ENCODE measurements around the gene IL26.
"Not testable (repeated sequence)": the region's sequence is repeated elsewhere in the genome, so short reads cannot be mapped to it uniquely, and the experiment has no call there.

The IL26 gene

DNA sequence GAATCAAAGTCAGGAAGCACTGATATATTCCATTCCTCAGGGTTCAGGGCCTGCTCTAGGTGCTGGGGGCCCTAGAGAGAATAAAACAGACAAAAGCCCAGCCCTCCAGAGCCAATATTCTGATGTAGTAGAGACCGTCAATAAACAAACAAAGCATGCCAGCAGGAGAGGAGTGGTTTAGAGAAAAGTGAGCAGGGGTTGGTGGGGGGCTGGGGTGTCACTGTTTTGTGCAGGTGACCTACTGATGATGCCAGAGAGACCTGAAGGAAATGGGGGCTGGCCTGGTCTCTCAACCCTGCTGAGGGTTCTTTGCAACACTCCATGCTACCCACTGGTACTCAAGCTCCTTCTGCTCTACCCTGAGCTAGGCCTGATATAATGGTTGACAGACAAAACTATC is 26.5 kb downstream of the IL26 start:
- DNase-seq, result no peak

DNA sequence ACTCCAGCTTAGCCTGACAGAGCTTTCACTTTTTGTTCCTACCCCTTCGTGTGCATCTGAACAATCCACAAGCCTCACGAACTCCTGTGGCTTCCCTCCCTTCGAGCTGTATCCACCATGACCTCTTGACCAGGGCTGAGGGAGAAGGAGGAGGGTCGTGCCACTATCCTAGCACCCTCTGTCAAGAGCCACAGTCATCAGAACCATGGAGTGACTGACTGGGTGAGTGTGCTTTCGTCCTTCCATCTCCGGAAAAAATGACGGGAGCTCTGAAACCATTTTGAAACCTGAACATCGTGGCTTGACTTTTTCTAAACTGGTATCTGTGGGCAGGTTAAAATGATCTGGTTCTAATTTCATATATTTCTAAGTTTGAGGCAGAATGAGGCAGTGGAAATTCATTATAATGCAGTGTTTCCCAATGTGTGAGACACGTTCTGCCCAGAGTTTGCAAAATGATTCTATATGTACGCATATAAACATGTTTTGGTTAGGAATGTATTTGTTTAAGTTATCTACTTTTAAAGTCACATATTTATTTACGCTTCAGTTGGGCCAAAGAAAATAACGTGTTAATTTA is 27.0 kb downstream of the IL26 start:
- DNase-seq, result no peak

DNA sequence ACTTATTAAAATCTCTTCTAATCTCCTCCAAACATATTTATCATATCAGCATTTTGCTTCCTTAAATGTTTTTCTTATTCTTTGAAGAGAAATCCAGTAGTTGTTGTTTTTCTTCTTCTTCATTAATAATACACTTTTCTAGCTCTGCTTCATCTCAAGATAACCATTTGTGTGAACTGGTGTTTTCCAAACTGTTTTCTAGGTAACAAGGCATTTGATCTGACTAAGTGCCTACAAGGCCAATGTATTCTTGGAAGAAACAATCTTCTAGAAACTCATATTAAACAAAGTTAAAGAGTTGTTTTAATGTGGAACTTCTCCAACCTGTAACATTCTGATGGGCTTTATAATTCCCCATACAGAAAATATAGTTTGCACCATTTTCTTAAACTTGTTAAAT is 35.3 kb downstream of the IL26 start:
- DNase-seq, result no peak

DNA sequence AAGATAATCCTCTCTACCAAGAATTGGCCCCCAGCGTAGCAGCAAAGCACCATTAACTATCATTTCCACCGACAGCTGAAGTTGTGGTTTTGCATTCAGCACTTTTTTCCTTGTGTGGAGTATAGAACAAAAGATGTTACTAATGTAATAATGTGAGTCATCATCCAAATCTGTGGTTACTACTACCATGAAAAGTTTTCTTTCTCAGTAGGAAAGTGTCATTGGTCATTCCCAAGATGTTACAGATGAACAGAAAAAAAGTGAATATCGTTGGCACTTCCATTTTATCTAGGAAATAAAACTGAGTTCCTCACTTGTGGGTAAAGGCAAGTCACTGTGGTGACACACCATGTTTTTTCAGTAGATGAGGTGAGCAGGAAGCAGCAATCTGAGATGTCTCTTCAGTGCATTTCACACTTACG is 35.8 kb downstream of the IL26 start:
- no peak for DNase-seq

DNA sequence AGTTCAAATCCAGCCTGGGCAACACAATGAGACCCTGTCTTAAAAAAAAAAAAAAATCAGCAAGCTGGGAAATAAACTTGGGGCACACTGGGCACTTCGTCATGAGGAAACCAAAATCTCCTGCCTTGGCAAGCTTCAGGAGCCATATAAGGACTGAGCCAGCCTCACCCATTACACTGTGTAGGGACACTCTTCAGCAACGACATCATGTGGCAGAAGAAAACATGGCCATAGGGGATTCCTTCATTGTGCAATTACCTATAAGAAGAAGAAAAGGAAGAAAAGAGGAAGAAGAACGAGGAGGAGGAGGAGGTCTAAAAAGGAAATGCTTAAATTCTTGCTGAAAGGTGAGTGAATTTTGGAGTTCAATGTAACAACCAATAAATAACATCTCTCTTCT is 40.0 kb downstream of the IL26 start:
- DNase-seq, result no peak

DNA sequence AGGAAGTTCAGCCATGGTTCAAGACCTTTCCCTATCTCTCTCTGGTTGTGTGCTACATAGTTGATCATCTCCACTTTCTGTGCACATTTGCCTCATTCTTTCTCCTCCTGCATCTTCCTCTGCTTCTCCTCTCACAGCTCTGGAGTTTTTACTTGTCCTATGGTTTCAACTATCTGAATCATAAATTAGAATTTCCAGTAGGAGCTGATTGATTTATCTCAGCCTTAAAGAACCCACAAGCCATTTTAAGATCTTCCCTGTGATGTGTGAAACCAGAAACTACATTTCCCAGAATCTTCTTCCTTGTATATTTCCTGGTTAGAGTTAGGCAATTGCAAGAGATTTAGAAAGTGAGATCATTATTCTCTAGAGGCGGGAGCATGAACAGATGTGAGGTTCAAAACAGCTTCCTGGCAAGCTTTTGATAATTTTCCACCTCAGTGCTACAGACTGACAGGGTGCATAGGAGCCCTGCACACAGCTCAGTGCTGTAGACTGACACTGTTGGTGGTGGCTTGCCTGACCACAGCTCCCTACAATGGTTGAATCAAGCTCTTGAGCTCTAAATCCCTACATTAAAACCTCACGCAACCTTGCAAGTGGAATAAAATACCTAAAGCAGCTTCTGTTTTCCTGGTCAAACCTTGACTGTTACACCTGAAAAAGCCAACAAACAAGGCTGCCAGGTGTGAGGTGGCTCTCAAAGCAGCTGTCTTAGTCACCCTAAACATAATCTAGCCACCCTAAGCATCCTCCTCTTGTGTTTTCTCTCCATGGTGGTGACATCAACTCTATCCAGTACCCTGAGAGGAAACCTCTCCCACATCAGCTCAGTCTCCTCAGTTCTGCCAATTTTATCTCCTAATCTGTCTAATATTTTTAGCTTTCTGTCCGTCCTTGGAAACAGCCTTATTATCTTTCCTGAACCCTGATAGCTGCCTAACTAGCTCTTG is 44.5 kb downstream of the IL26 start:
- DNase-seq, result no peak

DNA sequence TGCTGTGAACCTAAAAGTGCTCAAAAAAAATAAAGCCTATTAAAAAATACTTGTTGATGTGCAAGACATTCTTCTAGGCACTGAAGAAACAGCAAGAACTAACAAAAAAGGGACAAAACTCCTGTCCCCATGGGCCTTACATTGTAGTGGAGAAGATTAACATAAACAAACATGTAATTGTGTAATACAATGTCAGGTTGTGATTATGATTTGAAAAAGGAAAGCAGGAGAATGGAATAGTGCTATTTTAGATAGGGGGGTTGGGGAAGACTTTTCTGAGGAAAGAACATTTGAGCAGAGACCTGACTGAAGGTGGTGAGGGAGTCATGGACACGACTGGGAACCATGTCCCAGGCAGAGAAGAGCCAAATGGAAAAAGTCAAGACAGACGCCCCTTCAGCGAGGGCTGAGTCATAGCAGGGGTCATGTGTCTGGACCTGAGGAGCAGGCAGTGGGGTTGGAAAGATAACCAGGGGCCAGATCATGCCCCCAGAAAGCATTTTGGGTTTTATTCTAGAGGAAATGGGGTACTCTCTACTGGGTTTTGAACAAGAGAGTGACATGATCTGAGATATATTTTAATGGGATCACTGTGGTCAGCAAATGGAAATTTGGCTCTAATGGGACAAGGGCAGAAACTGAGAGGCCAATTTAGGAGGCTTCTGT is 46.7 kb downstream of the IL26 start:
- DNase-seq, result no peak

DNA sequence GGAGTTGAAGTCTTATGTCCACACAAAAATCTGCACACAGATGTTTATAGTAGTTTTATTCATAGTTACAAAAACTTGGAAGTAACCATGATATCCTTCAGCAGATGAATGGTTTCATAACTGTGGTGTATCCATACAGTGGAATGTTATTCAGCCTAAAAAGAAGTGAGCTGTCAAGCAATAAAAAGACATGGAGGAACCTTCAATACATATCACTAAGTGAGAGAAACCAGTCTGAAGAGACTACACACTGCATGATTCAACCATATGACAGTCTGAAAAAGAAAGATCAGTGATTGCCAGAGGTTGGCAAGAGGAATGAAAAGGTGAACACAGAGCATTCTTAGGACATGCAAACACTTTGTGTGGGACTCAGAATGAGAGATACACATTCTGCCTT is 47.4 kb downstream of the IL26 start:
- DNase-seq, result no peak

DNA sequence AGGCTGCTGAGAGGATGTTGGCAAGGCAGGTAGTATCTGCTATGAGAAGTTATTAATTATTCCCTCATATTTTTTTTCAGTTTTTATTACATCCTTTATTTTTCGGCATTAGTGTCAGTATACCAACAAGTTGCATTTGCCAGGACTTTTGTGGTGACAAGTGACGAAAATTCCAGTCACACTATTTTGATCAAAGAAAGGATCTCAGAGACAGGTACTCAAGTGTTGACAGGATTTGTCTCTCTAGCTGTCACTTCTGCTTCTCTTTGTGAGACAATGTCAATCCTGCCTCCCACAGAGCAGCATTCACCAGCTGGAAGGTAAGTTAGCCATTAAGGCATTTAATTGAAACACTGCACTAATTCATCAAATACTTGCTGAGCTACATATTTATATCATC is 48.0 kb downstream of the IL26 start:
- DNase-seq, result no peak

DNA sequence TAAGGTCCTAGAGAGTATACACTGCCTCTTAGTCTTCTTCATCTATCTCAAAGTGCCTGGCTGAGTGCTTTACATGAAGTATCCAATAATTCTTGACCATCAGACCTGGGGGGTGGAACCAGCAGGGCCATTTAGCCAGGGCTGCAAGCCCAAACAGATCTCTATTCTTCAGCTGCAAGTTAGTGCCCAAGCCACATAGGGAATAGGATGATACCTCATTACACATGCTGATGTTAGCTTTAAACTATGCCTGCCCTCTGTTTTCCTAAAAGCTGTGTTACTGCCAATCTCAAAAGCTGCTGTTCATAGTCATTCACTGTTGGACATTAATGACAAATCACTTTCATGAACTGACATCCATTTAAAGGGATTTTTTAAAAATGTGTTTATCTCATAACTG is 49.4 kb downstream of the IL26 start:
- no peak for DNase-seq

DNA sequence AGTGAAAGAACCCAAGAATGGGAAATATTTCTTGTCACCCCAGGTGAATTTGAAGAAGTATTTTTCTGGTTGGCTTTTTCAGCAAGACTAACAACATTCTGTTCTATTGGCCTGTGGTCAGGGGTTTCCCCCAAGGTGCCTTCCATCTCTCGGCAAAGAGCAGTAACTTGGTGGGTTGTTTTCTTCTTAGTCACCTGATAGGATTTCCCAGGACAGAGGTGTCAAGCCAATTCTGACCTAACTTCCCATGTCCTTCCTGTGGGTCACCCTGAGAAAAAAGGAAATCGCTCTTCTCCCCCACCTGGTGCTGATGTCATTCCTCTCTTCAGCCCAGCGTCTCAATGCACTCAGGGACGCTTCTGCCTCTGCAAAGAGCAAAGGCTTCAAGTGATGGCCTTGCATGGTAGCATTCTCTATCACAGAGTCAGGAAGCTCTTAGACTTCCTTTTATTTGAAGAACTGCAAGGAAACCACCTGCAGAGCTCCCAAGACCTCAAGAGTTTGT is 50.0 kb downstream of the IL26 start:
- DNase-seq, result no peak

DNA sequence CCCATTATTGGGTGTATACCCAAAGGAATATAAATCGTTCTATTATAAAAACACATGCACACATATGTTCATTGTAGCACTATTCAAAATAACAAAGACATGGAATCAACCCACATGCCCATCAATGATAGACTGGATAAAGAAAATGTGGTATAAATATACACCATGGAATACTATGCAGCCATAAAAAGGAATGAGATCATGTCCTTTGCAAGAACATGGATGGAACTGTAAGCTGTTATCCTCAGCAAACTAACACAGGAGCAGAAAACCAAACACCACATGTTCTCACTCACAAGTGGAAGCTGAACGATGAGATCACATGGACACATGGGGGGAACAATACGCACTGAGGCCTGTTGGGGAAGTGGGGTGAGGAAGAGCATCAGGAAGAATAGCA is 50.8 kb downstream of the IL26 start:
- not testable (repeated sequence) for DNase-seq

DNA sequence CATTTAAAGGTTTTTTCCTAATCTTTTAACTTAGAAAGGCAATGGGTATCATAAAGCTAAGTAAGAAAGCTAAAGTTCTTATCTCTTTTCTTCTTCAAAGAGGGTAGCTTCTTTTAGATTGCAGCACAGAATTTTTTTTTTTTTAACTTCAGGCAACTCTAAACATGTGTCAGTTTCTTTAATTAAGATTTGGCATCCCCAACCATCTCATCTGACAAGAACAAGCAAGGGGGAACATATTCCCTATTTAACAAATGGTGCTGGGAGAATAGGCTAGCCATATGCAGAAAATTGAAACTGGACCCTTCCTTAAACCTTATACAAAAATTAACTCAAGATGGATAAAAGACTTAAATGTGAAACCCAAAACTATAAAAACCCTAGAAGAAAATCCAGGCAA is 51.8 kb downstream of the IL26 start:
- DNase-seq, result no peak

DNA sequence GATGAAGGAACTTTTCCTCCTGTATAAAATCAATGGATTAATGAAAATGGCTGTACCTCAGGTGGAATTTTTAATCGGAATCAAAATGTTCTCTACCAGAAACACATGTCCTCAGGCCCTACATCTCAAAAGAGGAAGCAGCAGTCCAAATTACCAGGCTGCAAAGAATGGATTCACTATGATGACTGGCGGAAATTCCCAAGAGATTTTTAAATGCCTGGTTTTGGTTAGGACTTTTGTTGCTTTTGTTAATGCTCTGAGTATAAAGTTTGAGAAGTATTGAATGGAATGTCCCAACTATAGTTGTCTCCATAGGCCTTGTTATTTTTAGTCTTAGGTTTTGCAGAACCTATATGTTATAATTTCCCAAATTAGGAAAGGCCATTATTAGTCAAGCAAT is 54.9 kb downstream of the IL26 start:
- DNase-seq, result no peak

DNA sequence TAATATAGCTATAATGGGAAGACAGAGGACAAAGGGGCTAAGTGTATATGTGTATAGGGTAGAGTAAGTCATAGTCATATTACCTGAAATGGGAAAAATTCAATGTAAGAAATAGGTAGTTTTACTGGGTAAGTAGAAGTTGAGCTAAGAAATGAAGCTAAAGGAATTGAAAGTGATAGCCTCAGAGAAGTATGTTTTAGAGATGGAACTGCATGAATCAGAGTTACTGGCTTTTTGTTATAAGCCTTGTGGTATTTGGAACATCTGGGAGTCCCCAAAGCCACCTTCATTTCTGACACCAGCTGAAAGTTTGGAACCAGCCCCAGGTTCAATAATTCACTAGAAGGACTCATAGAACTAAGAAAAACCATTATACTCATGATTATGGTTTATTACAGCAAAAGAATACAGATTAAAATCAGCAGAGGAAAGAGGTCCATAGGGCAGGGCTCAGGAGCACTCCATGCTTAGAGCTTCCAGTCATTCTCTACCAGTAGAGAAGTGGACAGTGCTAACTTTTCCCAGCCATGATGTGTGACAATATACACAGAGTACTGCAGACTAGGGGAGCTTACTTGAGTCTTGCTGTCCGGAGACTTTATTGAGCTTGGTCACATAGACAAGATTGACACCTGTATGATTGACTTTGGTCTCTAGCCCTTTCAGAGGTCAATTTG is 56.3 kb downstream of the IL26 start:
- no peak for DNase-seq

DNA sequence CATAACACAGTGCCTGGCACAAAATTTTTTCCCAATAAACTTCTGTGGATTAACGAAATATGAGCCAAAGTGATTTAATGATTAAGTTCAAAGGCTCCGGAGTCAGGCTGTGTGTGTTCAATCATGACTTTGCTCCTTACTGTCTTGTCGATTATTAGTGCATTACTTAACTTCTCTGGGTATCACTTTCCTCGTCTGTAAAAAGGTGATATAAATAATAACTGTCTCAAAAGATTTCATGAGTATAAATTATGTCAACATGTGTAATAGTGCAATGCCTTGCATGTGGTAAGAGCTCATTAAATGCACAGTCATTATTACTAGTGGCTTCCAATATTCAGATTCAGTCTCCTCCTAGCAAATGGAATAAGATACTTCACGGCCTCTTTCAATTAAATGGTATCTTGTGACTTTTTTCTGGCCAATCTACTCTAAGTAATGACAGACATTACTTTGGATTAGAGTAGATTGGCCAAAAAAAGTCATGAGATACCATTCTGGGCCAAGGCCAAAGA is 59.2 kb downstream of the IL26 start:
- DNase-seq, result no peak

DNA sequence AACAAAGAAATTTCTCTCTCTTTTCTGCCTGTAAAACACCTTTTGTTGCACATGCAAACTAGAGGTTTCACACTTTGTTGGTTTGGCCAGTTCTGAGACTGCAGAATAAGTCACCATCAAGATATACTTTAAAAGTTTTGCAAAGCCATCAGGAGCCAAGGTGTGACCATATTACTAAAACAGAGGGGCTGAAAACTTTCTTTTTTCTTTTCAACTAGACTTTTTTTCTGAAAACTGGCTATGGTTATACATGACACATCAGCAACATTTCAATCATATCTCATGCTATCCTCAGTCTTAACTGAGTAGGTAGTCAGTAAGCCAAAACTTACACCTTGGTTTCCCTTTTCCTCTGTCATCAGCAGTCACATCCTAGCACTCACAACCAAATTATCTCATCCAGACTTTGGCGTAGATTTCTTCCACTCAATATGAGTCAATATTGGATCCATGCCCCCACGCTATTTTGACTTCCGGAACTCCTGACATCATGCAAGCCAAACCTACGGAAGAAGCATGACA is 62.0 kb downstream of the IL26 start:
- no peak for DNase-seq

DNA sequence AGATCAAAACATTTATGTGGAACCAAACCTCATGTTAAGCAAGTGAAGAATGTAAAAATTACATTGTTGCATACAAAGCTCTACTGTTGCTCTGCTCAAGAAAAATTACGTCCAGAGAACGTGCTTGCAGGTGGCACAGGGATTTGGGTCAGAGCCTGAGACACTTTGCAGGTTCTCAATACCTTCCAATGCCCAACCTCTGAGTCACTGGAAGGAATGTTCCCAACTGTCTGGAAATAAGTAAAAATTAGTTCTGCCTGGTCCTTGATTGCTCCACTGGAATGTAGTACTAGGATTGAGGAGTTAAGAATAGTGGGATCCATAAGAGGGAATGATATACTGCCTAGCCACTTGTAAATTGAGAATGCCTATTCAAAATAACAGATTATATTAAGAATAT is 63.2 kb downstream of the IL26 start:
- no peak for DNase-seq

DNA sequence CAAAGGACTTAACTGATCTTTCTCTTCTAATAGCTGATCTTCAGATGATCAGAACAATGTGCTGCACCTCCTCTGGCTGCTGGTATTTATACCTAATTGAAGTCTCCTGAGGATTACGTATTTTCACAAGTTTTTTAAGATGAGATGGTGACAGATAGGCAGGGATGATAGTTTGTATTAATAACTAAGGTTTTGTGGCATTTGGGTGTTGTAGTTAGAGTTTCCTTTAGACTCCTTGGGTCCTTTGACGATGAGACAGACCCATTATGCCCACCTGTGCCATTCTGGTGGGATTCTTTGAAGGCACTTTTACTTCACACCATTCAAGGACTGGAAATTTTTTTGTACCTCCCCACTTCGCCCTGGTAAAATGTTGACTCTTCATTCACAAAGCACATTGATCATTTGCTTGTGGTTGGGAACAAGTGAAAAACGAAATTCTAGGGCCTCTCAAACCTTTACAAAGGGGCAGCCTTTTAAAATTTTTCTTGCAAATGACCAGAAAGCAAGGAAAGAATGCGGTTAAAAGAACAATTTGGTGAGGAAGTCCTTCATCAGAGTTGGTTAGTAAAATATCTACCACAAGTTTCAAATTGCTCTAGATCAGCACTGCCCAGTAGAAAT is 65.8 kb downstream of the IL26 start, which contains the start of gene IFNG:
IFNG (minus strand) TSS at position 60 of the 624 bp plus-strand sequence. CDS start 125 bp downstream, outside the sequence.
- no peak for DNase-seq

DNA sequence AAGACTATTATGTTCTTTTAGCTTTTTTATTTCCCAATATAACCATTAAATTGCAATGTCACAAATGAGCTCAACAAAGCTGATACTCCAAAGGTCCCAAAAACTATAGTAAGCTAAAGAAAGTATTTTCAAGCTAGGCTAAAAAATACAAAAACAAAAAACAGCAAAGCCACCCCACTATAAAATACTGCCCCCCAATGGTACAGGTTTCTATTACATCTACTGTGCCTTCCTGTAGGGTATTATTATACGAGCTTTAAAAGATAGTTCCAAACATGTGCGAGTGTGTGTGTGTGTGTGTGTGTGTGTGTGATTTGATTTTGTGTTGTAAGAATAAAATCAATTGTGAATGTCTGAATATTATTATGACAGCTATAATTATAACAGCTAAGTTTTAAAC is 67.2 kb downstream of the IL26 start:
- DNase-seq, result no peak

DNA sequence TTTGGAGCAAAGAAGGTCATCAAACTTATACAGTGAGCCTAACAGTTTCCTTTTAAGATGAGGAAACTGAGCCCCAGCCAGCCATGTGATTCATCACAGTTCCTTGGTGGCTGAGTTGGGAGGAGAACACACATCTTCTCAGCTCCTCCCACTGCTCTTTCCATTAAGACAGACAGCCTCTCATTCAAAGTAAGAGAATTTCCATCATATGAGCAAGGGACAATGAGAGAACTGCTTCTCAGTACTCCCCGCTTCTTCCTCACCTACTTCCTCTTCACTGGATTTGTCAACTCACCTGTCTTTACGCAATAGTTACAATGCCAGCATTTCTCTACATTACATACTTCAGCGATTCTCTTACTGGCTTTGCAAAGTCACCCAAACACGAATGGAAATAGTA is 68.2 kb downstream of the IL26 start:
- DNase-seq, result no peak
